ENCODE data around the gene EPHA2. TPM values are rescaled to one million over a fixed set of nuclear protein-coding genes. Genes with fewer than 3 reads are reported as not detected.

The EPHA2 gene
- polyA plus RNA-seq, 1 of the 3 experiments (the other 2 are of a cell fraction) = 126 TPM

- POLR2A ChIA-PET = no interaction called here
- no peak overlapping the region for H3K4me2 ChIP-seq
- H3K9ac ChIP-seq = no peak overlapping the region
- H4K20me1 ChIP-seq (ENCODE audit: insufficient read depth) = no peaks in the 10 kb centered on the region
- no peaks in the 10 kb centered on the region for H3K9me3 ChIP-seq
- H3K27ac ChIP-seq (ENCODE audit: low read depth in 2 of 2, low read length in 1 of 2) = no peak overlapping the region
- H3K27me3 ChIP-seq (ENCODE audit: insufficient read depth) = no peaks in the 10 kb centered on the region
- H3F3A ChIP-seq (replicated peaks; ENCODE audit: insufficient read depth) = peaks cover 11% of the 10 kb centered on the region
- H2AFZ ChIP-seq (ENCODE audit: low read depth) = no peak overlapping the region
- WGBS (ENCODE audit: low lambda C conversion rate) = 94% methylated on average over 15 of the region's 23 CpGs
- CTCF ChIA-PET = interaction anchor here (0.9 to 2.0 kb wide), 3 partner anchors 16 to 37 kb away, joined by 3 to 8 read pairs (median 6); no protein-coding TSS in a partner anchor
- H3K36me3 ChIP-seq (replicated peaks in 1 of 2; ENCODE audit: control insufficient read depth in 1 of 2, insufficient read depth in 2 of 2, low read length in 1 of 2) = no peaks in the 10 kb centered on the region
- no peak overlapping the region for H3K4me3 ChIP-seq (ENCODE audit: low read depth in 2 of 2, low read length in 1 of 2)
- H3K79me2 ChIP-seq (ENCODE audit: insufficient read depth) = no peaks in the 10 kb centered on the region
- H3K9me2 ChIP-seq = no peaks in the 10 kb centered on the region
- TF ChIP-seq, protein P1, sequence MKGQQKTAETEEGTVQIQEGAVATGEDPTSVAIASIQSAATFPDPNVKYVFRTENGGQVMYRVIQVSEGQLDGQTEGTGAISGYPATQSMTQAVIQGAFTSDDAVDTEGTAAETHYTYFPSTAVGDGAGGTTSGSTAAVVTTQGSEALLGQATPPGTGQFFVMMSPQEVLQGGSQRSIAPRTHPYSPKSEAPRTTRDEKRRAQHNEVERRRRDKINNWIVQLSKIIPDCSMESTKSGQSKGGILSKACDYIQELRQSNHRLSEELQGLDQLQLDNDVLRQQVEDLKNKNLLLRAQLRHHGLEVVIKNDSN (IDR thresholded peaks at IDR 0.05; ENCODE audit: borderline replicate concordance, low read depth) = no peak
- TF ChIP-seq FOXM1 (IDR thresholded peaks at IDR 0.05; ENCODE audit: low read depth) (no peak), FOXJ3 (CRISPR knock-in tag; IDR thresholded peaks at IDR 0.05) (no peak), JUND (IDR thresholded peaks at IDR 0.05) (no peak), RXRA (IDR thresholded peaks at IDR 0.05; ENCODE audit: borderline replicate concordance, low read depth) (no peak), CTCF (IDR thresholded peaks at IDR 0.05) (no peak), FOSL2 (IDR thresholded peaks at IDR 0.05; ENCODE audit: borderline replicate concordance, low read depth) (no peak)
- no peak for DNase-seq
- H3K4me1 ChIP-seq (ENCODE audit: control insufficient read depth in 1 of 2, insufficient read depth in 2 of 2, low read depth in 1 of 2, low read length in 1 of 2) = peaks cover 17 to 24% of the 10 kb centered on the region in 2 experiments; a peak in 3 of 4 replicates
Observed at GRCh38 chr1:16114527-16115467, 41.1 kb downstream of the EPHA2 start.

DNA sequence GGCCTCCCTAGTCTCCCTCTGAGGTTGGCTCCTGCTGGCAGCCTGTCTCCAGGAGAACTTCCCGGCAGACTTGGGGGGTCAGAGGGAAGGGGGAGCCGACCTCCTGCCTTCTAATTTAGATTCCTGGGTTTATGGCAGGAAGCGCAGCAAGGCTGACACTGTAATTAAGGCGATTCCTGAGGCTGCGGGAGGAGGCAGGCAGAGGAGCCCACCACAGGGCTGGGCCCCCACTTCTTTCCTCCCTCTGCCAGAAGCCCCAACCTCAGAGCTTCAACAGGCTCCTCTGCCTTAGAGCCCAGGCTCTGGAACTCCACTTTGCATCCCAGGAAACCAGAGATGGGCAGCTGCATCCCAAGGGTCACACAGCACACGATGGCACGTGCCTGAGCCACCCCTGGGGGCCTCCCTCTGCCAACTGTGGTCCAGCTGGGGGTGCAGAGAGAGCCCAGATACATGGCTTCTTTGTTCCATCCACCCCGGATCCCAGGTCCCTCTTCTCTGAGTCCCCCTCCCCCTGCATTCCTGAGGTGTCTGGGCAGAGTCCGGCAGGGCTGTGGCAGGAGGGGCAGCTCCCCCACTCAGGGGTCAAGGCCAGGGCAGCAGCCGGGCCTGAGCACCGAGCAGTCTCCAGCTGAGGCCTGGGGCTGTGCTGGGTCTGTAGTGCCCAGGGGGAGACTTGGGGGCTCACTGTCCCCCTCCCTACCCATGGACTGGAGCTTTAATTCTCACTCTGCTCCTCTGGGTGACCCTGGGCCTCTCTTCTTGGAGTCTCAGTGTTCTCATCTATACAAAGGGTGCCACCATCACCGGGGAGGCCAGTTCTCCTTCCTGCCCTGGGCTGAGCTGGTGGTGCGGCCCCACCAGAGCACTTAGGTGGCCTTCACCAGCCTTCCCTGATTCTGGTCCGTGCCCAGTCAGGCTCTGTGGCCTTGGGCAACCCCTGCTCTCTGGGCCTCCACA, 43.0 kb downstream of the EPHA2 start:
- H3K4me1 ChIP-seq (ENCODE audit: control insufficient read depth in 1 of 2, insufficient read depth in 2 of 2, low read depth in 1 of 2, low read length in 1 of 2) = peaks cover 17 to 24% of the 10 kb centered on the region in 2 experiments; a peak in 3 of 4 replicates
- WGBS (ENCODE audit: low lambda C conversion rate) = 72% methylated on average over 6 of the region's 14 CpGs
- H3K36me3 ChIP-seq (replicated peaks in 1 of 2; ENCODE audit: control insufficient read depth in 1 of 2, insufficient read depth in 2 of 2, low read length in 1 of 2) = no peaks in the 10 kb centered on the region
- H3K9ac ChIP-seq = peak overlapping the region; percentile 30; the same call in 1 of the 2 replicates
- H3K4me3 ChIP-seq (ENCODE audit: low read depth in 2 of 2, low read length in 1 of 2) = no peak overlapping the region; a peak in 1 of 4 replicates
- POLR2A ChIA-PET = no interaction called here
- H3K27me3 ChIP-seq (ENCODE audit: insufficient read depth) = no peaks in the 10 kb centered on the region
- H3K27ac ChIP-seq (ENCODE audit: low read depth in 2 of 2, low read length in 1 of 2) = peak overlapping the region; percentile 3 to 42; a peak in 2 of 4 replicates
- TF ChIP-seq CHD2 (IDR thresholded peaks at IDR 0.05; ENCODE audit: low read length, partially characterized antibody) = no peak
- TF ChIP-seq GABPA (IDR thresholded peaks at IDR 0.05; ENCODE audit: low read depth) = no peak
- TF ChIP-seq, protein P2, sequence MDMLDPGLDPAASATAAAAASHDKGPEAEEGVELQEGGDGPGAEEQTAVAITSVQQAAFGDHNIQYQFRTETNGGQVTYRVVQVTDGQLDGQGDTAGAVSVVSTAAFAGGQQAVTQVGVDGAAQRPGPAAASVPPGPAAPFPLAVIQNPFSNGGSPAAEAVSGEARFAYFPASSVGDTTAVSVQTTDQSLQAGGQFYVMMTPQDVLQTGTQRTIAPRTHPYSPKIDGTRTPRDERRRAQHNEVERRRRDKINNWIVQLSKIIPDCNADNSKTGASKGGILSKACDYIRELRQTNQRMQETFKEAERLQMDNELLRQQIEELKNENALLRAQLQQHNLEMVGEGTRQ (IDR thresholded peaks at IDR 0.05; ENCODE audit: borderline replicate concordance, low read depth, low read length) = no peak
- no peak for TF ChIP-seq MEF2A (IDR thresholded peaks at IDR 0.05; ENCODE audit: borderline replicate concordance, low read depth)
- no peak for TF ChIP-seq SIN3A (IDR thresholded peaks at IDR 0.05; ENCODE audit: borderline replicate concordance, low read depth, low read length)
- TF ChIP-seq SMC3 (IDR thresholded peaks at IDR 0.05; ENCODE audit: low read depth, low read length) = no peak
- no peak for TF ChIP-seq FOXM1 (IDR thresholded peaks at IDR 0.05; ENCODE audit: low read depth)
- no peak for TF ChIP-seq TAF1 (IDR thresholded peaks at IDR 0.05; ENCODE audit: borderline replicate concordance, low read depth, low read length)
- peak; percentile 97 for TF ChIP-seq RXRA (IDR thresholded peaks at IDR 0.05; ENCODE audit: borderline replicate concordance, low read depth)
- TF ChIP-seq RFX5 (IDR thresholded peaks at IDR 0.05; ENCODE audit: low read length) = no peak
- TF ChIP-seq, protein P3, sequence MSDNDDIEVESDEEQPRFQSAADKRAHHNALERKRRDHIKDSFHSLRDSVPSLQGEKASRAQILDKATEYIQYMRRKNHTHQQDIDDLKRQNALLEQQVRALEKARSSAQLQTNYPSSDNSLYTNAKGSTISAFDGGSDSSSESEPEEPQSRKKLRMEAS (IDR thresholded peaks at IDR 0.05; ENCODE audit: low read depth) = no peak
- TF ChIP-seq TCF12 (IDR thresholded peaks at IDR 0.05) = peak; percentile 54
- no peak for TF ChIP-seq ELF1 (IDR thresholded peaks at IDR 0.05)
- no peak for TF ChIP-seq EZH2phosphoT487 (IDR thresholded peaks at IDR 0.05; ENCODE audit: borderline replicate concordance, low read depth)
- peak overlapping the region; percentile 59; the same call in 1 of the 2 replicates for H3K4me2 ChIP-seq
- DNase-seq = peak; percentile 60
- H3F3A ChIP-seq (replicated peaks; ENCODE audit: insufficient read depth) = peaks cover 8% of the 10 kb centered on the region
- peak overlapping the region; percentile 47; the same call in 1 of the 2 replicates for H2AFZ ChIP-seq (ENCODE audit: low read depth)
- H3K9me2 ChIP-seq = no peaks in the 10 kb centered on the region
- no peaks in the 10 kb centered on the region for H4K20me1 ChIP-seq (ENCODE audit: insufficient read depth)
- H3K9me3 ChIP-seq = no peaks in the 10 kb centered on the region
- CTCF ChIA-PET = interaction anchor here (1.5 to 2.2 kb wide), 3 partner anchors 31 to 76 kb away, joined by 4 to 13 read pairs (median 9); no protein-coding TSS in a partner anchor
- H3K79me2 ChIP-seq (ENCODE audit: insufficient read depth) = no peaks in the 10 kb centered on the region
